HEK293 (cell line): ENCODE results near the gene GPR132.

Experiments
- CTCF ChIA-PET: fragments of 350-600 bp; formaldehyde crosslinking; extraction: SDS; loops from one replicate; lab custom pipeline; 2021; ENCODE audit warnings: antibody characterized with exemption; lab: Yijun Ruan, JAX
- POLR2A ChIA-PET: fragments of 300-600 bp; formaldehyde crosslinking; extraction: SDS; loops from one replicate; lab custom pipeline; 2020; ENCODE audit warnings: antibody characterized with exemption, inconsistent platforms; lab: Yijun Ruan, JAX
- H3K27ac ChIP-seq: fragments of 200-500 bp; sonication (Bioruptor generic); 2 replicates; pipeline ENCODE4 v1.5.1; 2014; ENCODE audit warnings: low read depth, low read length, control low read depth, inconsistent platforms; ENCODE audit errors: extremely low read depth
- H3K36me3 ChIP-seq, 2 experiments: fragments of 200-500 bp in 1 of 2; sonication (Bioruptor generic) in 1 of 2; 1 replicate in 1 of 2; 2 replicates in 1 of 2; pipeline ENCODE4 v1.5.1; 2014 to 2017; ENCODE audit warnings: inconsistent platforms in 2 of 2, low read length in 2 of 2; ENCODE audit not compliant: control insufficient read depth in 2 of 2, insufficient read depth in 1 of 2
- H3K4me1 ChIP-seq: fragments of 200-500 bp; sonication (Bioruptor generic); 2 replicates; pipeline ENCODE4 v1.5.1; 2014; ENCODE audit warnings: mild to moderate bottlenecking, low read length, inconsistent platforms; ENCODE audit not compliant: control insufficient read depth, insufficient read depth
- H3K4me3 ChIP-seq: 2 replicates; pipeline ENCODE4 v1.5.1; 2011; ENCODE audit warnings: low read depth, mild to moderate bottlenecking, control low read depth, low read length, moderate library complexity
- H3K9me3 ChIP-seq: fragments of 200-500 bp; sonication (Bioruptor generic); 2 replicates; pipeline ENCODE4 v1.5.1; 2014; ENCODE audit warnings: low read depth, low read length, inconsistent platforms; ENCODE audit not compliant: control insufficient read depth, insufficient read depth
- BCL11B ChIP-seq: fragments of 450-650 bp; formaldehyde crosslinking; IDR thresholded peaks from 2 replicates; pipeline ENCODE4 v1.5.1; 2016; ENCODE audit warnings: low read depth, missing biosample characterization, missing genetic modification characterization
- EGR2 ChIP-seq: fragments of 450-650 bp; formaldehyde crosslinking; IDR thresholded peaks from 2 replicates; pipeline ENCODE4 v1.5.1; 2016; ENCODE audit warnings: low read depth, missing biosample characterization, missing genetic modification characterization
- FEZF1 ChIP-seq: fragments of 450-650 bp; formaldehyde crosslinking; IDR thresholded peaks from 2 replicates; pipeline ENCODE4 v1.5.1; 2016; ENCODE audit warnings: missing biosample characterization, missing genetic modification characterization
- GLI4 ChIP-seq: fragments of 450-650 bp; formaldehyde crosslinking; IDR thresholded peaks from 2 replicates; pipeline ENCODE4 v1.5.1; 2016; ENCODE audit warnings: missing biosample characterization, missing genetic modification characterization
- REPIN1 ChIP-seq: fragments of 450-650 bp; formaldehyde crosslinking; IDR thresholded peaks from 2 replicates; pipeline ENCODE4 v1.5.1; 2017; ENCODE audit warnings: missing biosample characterization, missing genetic modification characterization, low read depth
- ZBTB8A ChIP-seq: fragments of 450-650 bp; formaldehyde crosslinking; IDR thresholded peaks from 2 replicates; pipeline ENCODE4 v1.5.1; 2016; ENCODE audit warnings: missing biosample characterization, missing genetic modification characterization
- ZFHX2 ChIP-seq: fragments of 450-650 bp; formaldehyde crosslinking; conservative IDR thresholded peaks from 2 replicates; pipeline ENCODE4 v1.5.1; 2016; ENCODE audit warnings: missing biosample characterization, missing genetic modification characterization
- ZNF2 ChIP-seq: fragments of 450-650 bp; formaldehyde crosslinking; IDR thresholded peaks from 2 replicates; pipeline ENCODE4 v1.5.1; 2016; ENCODE audit warnings: missing biosample characterization, missing genetic modification characterization
- ZNF23 ChIP-seq: fragments of 450-650 bp; formaldehyde crosslinking; IDR thresholded peaks from 2 replicates; pipeline ENCODE4 v1.5.1; 2016; ENCODE audit warnings: missing biosample characterization, missing genetic modification characterization, borderline replicate concordance
- ZNF311 ChIP-seq: fragments of 450-650 bp; formaldehyde crosslinking; IDR thresholded peaks from 2 replicates; pipeline ENCODE4 v1.5.1; 2017; ENCODE audit warnings: missing biosample characterization, missing genetic modification characterization, borderline replicate concordance
- ZNF354C ChIP-seq: fragments of 450-650 bp; formaldehyde crosslinking; IDR thresholded peaks from 2 replicates; pipeline ENCODE4 v1.5.1; 2016; ENCODE audit warnings: missing biosample characterization, missing genetic modification characterization, low read depth, borderline replicate concordance
- ZNF510 ChIP-seq: fragments of 450-650 bp; formaldehyde crosslinking; IDR thresholded peaks from 2 replicates; pipeline ENCODE4 v1.5.1; 2018; ENCODE audit warnings: mild to moderate bottlenecking, missing genetic modification characterization, missing biosample characterization; ENCODE audit not compliant: insufficient replicate concordance
- TF ChIP-seq, protein P1 (sequence below): fragments of 450-650 bp; formaldehyde crosslinking; IDR thresholded peaks from 2 replicates; pipeline ENCODE4 v1.5.1; 2016; ENCODE audit warnings: missing biosample characterization, missing genetic modification characterization
- TF ChIP-seq, protein P2 (sequence below): fragments of 450-650 bp; formaldehyde crosslinking; IDR thresholded peaks from 2 replicates; pipeline ENCODE4 v1.5.0; 2017; ENCODE audit warnings: missing biosample characterization, missing genetic modification characterization, borderline replicate concordance
- TF ChIP-seq, protein P3 (sequence below): fragments of 450-650 bp; formaldehyde crosslinking; IDR thresholded peaks from 2 replicates; pipeline ENCODE4 v1.5.1; 2016; ENCODE audit warnings: missing biosample characterization, missing genetic modification characterization
- TF ChIP-seq, protein P4 (sequence below): fragments of 450-650 bp; formaldehyde crosslinking; IDR thresholded peaks from 2 replicates; pipeline ENCODE4 v1.5.1; 2016; ENCODE audit warnings: missing biosample characterization, missing genetic modification characterization

Gene GPR132

DNA sequence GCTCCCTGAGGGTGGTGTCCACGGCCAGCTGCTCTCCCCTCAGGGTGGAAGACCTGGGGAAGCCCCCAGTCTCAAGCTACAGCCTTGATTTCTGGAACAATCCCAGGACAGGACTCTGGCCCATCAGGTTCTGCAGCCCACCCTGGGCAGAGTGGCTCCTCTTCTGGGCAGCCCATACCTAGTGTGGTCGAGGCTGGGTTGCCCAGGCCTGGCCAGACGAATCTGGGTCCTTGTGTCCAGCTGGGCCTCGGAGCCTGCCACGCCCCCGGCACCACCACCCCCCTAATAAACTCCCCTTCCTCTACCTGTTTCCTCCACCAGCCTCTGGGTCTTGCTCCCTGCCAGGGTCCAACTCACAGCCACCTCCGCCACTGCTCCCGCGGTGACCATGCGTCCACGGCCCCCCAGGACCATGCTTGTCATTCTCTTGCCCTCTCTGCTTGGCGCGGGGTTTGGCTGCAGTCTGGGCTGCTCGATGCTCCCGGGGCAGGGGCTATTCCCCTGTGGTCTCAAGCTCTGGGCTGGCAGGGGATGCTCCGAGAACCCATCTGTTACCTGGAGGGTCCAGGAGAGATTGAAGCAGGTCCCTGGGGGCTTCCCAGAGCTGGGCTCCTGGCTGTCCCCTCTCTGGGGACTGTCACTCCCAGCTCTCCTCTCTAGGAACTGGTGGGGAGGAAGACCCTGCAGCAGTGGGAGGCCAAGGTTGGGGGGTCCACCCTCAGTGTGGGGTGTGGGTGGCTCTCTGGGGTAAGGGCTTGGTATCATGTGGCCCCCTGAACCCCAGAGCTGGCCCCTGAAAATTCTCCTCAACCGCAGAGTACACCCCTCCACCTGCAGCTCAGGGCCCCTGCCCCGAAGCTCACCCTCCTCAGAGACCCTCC lies 8.7 kb upstream of the GPR132 start:
- Histone ChIP-seq H3K9me3 (no peaks in the 10 kb centered on the region), H3K36me3 (no peaks in the 10 kb centered on the region), H3K27ac (no peak overlapping the region), H3K4me1 (no peaks in the 10 kb centered on the region), H3K4me3 (no peak overlapping the region)
- ChIA-PET POLR2A (no interaction called here), CTCF (no interaction called here)
- TF ChIP-seq BCL11B (tag by site-specific recombination) (no peak), ZNF2 (tag by site-specific recombination) (no peak), ZNF510 (no peak), ZBTB8A (tag by site-specific recombination) (no peak), FEZF1 (no peak), ZNF23 (tag by site-specific recombination) (no peak), ZFHX2 (tag by site-specific recombination) (no peak)
- TF ChIP-seq, protein P1, sequence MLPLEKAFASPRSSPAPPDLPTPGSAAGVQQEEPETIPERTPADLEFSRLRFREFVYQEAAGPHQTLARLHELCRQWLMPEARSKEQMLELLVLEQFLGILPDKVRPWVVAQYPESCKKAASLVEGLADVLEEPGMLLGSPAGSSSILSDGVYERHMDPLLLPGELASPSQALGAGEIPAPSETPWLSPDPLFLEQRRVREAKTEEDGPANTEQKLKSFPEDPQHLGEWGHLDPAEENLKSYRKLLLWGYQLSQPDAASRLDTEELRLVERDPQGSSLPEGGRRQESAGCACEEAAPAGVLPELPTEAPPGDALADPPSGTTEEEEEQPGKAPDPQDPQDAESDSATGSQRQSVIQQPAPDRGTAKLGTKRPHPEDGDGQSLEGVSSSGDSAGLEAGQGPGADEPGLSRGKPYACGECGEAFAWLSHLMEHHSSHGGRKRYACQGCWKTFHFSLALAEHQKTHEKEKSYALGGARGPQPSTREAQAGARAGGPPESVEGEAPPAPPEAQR (tag by site-specific recombination), result no peak

DNA sequence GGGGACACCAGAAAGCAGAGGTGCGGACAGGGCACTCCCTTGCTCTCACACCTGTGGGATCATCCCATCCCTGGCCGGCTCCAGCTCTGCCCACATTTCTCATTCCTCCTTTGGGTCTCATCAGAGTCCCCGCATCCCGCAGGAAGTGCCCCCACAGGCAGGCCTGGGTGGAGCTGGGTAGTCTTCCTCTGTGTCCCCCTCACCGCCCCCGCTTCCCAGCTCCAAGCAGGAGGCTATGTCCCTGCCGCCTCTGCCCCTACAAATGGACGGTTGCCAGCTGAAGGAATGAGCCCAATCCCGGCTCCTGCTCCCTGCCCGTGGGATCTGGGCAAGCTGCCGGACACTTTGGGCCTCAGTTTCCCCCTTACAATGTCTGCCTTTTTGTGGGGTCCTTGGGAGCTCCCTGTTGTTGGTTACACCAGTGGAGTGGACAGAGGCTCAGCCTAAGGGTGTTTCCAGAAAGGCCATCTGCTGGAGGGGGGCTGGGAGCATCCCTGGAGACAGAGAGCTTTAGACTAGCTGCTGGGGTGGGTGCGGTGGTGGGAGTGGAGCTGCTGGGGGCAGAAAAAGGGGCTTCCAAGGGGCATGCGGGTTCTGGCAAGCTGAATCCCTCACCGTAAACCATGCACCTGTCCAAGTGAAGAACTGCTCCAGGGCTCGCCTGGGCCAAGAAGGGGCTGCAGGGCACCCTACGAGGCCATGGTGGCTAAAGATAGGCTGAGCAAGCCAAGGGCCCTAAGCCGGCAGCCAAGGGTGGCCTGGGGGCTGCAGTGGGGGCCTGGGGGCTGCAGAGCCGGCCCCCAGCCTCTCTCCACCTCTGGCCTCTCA lies 7.9 kb upstream of the GPR132 start:
- Histone ChIP-seq H3K4me1 (no peaks in the 10 kb centered on the region), H3K9me3 (no peaks in the 10 kb centered on the region), H3K27ac (no peak overlapping the region), H3K4me3 (no peak overlapping the region), H3K36me3 (no peaks in the 10 kb centered on the region)
- TF ChIP-seq EGR2 (tag by site-specific recombination) (0 out of 2 replicates have a peak, but pooled peaks have one; percentile 35), GLI4 (tag by site-specific recombination) (no peak), ZFHX2 (tag by site-specific recombination) (peak; percentile 58), REPIN1 (no peak), ZNF311 (tag by site-specific recombination) (no peak), ZNF354C (tag by site-specific recombination) (no peak)
- TF ChIP-seq, protein P2, sequence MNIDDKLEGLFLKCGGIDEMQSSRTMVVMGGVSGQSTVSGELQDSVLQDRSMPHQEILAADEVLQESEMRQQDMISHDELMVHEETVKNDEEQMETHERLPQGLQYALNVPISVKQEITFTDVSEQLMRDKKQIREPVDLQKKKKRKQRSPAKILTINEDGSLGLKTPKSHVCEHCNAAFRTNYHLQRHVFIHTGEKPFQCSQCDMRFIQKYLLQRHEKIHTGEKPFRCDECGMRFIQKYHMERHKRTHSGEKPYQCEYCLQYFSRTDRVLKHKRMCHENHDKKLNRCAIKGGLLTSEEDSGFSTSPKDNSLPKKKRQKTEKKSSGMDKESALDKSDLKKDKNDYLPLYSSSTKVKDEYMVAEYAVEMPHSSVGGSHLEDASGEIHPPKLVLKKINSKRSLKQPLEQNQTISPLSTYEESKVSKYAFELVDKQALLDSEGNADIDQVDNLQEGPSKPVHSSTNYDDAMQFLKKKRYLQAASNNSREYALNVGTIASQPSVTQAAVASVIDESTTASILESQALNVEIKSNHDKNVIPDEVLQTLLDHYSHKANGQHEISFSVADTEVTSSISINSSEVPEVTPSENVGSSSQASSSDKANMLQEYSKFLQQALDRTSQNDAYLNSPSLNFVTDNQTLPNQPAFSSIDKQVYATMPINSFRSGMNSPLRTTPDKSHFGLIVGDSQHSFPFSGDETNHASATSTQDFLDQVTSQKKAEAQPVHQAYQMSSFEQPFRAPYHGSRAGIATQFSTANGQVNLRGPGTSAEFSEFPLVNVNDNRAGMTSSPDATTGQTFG, result no peak
- TF ChIP-seq, protein P3, sequence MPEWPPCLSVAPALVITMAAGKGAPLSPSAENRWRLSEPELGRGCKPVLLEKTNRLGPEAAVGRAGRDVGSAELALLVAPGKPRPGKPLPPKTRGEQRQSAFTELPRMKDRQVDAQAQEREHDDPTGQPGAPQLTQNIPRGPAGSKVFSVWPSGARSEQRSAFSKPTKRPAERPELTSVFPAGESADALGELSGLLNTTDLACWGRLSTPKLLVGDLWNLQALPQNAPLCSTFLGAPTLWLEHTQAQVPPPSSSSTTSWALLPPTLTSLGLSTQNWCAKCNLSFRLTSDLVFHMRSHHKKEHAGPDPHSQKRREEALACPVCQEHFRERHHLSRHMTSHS (tag by site-specific recombination), result no peak
- TF ChIP-seq, protein P4, sequence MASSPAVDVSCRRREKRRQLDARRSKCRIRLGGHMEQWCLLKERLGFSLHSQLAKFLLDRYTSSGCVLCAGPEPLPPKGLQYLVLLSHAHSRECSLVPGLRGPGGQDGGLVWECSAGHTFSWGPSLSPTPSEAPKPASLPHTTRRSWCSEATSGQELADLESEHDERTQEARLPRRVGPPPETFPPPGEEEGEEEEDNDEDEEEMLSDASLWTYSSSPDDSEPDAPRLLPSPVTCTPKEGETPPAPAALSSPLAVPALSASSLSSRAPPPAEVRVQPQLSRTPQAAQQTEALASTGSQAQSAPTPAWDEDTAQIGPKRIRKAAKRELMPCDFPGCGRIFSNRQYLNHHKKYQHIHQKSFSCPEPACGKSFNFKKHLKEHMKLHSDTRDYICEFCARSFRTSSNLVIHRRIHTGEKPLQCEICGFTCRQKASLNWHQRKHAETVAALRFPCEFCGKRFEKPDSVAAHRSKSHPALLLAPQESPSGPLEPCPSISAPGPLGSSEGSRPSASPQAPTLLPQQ (tag by site-specific recombination), result no peak
- ChIA-PET CTCF (interaction anchor here (0.9 to 1.8 kb wide), 3 partner anchors 13 to 98 kb away, joined by 4 to 6 read pairs (median 4); no protein-coding TSS in a partner anchor), POLR2A (no interaction called here)
